HG03039 (cell line): ENCODE measurements around the gene TMEM175.

Experiments used
- ATAC-seq: cut with Tn5 transposase; IDR thresholded peaks from one replicate; pipeline ENCODE4 v1.9.1; 2021; ENCODE audit warnings: mild to moderate bottlenecking, moderate library complexity; ENCODE audit not compliant: unreplicated experiment

TMEM175 gene

DNA sequence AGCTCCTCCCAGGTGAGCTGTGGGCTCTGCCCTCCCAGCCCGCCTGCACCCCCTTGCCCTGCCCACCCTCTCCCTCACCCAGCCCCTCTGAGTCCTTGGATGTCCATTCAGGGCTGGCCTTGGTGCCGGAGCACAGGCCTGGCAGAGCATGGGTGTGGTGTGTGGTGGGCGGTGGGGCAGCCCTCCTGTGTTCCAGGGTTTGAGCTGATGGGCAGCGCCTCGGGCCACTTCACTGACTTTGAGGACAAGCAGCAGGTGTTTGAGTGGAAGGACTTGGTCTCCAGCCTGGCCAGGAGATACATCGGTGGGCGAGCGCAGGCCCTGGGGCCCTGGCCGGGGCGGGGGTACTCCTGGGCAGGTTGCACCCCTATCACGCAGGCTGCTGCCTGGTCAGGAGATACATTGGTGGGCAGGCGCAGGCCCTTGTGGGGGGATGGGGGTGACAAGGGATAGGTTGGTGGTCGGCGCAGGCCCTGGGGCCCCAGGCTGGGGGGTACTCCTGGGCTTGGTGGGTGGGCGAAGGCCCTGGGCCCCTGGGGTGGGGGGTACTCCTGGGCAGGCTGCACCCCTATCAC lies 68.5 kb downstream of the TMEM175 start:
- no peak for ATAC-seq

DNA sequence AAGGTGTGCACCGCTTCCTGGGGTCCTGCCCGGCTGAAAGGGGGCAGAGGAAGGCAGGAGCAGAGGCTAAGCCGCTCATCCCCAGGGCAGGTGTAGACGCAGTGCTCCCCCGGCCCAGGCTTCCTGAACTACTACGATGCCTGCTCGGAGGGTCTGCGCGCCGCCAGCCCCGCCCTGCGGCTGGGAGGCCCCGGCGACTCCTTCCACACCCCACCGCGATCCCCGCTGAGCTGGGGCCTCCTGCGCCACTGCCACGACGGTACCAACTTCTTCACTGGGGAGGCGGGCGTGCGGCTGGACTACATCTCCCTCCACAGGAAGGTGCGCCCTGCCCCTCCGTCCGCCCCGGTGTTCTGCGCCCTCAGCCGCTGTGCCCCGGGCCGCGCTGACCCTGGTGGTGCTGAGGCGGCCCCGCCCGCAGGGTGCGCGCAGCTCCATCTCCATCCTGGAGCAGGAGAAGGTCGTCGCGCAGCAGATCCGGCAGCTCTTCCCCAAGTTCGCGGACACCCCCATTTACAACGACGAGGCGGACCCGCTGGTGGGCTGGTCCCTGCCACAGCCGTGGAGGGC lies 69.4 kb downstream of the TMEM175 start:
- no peak for ATAC-seq

DNA sequence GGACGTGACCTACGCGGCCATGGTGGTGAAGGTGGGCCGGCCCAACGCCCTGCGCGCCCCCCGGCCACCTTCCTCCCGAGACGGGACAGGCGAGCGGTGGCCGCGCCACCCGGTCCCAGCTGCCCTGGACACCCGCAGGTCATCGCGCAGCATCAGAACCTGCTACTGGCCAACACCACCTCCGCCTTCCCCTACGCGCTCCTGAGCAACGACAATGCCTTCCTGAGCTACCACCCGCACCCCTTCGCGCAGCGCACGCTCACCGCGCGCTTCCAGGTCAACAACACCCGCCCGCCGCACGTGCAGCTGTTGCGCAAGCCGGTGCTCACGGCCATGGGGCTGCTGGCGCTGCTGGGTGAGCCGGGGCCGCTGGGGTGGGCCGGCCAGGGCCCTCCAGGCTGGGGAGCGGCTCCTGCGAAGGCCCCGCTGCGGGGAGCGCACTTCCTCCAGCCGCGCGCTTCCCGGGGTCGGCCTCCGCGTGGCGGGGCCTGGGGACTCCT lies 69.9 kb downstream of the TMEM175 start:
- ATAC-seq, result no peak

- ATAC-seq, result no peak
Measured at GRCh38 chr4:1002631-1003251, 70.5 kb downstream of the TMEM175 start.

DNA sequence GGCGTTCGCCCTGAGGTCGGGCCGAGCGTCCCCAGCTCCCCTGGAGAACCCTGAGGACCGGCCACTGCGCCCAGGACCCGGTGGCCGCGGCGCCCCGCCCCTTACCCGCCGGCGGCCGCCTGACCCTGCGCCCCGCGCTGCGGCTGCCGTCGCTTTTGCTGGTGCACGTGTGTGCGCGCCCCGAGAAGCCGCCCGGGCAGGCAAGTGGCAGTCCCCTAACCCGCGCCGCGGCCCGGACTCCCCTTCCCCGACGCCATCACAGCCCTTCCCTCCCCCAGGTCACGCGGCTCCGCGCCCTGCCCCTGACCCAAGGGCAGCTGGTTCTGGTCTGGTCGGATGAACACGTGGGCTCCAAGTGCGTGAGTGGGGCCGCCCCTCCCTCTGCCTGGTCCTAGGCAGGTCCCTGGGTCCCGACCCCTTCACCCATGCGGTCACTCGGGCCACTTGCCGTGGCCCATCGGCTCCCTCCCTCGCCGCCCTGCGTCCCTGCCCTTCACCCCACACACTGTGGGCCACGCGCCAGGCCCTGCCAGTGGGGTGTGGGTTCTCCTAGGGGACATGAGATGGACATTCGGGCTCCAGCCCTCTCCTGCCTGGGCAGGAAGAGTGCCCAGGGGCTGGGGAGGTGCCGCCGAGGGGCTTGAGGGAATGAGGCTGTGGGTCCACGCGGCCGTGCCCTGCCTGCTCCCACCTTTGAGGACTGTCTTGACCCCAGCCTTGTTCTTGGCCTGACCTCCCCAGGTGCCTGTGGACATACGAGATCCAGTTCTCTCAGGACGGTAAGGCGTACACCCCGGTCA lies 71.2 kb downstream of the TMEM175 start:
- no peak for ATAC-seq

GRCh38 chr4:1004071-1004418 lies 71.8 kb downstream of the TMEM175 start:
- ATAC-seq, result no peak

- no peak for ATAC-seq
Measured at GRCh38 chr4:1004557-1005485, 72.6 kb downstream of the TMEM175 start.

GRCh38 chr4:1006856-1007255 lies 74.6 kb downstream of the TMEM175 start:
- no peak for ATAC-seq
